NOMO-1 treated with DMSO at 0.1 percent for 48 hours (cell line): ENCODE measurements around the gene ATXN1.

Experiments used
- DNase-seq: peaks from one replicate; lab custom pipeline; 2025; ENCODE audit not compliant: unreplicated experiment; lab: John Stamatoyannopoulos, UW

The ATXN1 gene

DNA sequence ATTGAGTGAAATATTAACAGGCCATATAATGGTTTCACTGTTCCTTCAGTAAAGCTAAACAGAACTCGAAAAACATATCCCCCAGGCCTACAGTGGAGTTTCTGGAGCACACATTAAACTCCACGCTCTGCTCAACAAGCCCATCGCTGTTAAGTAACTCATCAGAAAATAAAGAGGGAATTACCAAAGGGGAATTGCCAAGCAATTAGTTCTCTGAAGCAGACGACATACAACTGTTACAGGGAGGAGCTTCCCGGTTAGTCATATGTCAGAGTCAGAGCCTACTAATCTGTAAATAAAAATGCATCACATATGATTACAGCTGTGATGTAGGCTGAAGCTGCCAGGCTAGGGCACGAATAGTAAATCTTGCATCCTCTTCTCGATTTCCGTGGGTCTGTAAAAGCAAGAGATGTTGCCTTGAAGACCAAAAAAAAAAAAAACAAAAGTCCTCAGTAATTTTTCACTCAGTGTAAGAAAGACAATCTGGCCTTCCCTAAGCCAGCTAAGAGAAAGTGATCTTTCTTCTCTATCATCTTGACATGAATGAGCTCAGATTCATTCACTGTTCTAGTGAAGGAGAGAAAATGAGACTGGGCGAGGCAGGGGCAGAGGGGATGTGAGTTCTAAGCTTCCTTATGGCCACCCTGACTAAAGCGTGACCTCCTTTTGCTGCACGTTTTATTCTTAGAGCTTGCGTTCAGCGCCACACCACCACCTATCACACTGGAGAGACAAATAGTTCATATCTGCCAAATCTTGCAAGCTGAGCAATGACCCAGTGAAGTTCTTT lies 13.8 kb downstream of the ATXN1 start:
- DNase-seq, result no peak

GRCh38 chr6:16746812-16747211 lies 14.4 kb downstream of the ATXN1 start:
- no peak for DNase-seq

- DNase-seq, result no peak
Measured at GRCh38 chr6:16746401-16746800, 14.9 kb downstream of the ATXN1 start.

GRCh38 chr6:16743664-16744210 lies 17.5 kb downstream of the ATXN1 start:
- DNase-seq, result no peak

DNA sequence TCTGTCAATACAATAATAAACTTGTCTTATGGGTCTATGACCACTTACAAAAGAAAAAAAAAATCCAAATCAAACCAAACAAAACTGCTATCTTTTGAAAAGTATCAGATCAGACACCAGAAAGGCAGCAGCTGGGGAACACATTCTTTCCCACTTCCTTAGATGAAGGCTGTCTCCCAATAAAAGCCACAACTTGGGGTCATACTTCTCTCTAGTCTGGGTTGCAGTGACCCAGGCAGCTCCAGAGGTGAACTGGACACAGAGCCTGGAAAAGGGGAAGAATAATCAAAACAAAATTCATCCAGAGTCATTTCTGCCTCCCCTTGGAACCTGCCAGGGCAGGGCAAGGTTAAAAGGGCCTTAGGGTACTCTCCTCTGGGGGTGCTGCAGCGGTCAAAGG lies 19.1 kb downstream of the ATXN1 start:
- no peak for DNase-seq

DNA sequence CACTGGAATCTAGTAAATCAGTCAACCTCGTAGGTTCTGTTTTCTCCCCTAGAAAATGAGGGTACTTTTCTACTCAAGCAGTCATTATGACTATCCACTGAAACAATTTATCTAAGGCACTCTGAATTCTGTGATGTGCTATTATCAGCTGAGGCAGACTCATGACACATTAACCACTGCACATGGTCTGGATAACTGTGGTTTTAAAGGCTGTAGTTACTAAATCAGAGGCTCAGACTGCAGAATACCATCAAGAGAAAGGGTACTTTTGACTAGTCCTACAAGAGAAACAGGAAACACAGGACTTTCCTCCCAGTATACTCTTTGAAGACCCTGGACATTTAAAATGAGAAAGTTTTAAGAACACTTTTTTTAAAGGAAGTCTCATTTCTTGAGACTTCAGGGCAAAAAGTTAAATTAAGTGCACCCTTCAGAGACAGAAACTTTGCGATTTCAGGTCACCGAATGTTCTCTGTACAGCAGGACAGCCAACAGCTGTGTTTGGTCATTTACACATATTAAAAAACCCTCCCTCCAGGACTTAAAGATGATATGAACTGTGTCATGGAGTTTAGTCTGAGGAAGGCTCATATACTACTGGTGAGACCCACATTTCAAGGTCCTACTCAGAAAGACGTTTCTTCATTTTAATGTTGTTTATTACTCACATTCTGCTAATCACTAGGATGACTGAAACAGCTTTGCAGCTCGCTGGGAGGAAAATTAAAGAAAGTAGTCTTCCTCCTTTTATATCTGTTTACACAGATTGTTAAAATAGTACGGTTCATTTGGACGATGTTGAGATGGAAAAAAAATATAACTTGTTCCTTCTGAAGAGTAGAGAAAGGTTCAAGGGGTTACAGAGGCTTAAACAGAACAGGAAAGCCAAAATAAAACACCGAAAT lies 19.9 kb downstream of the ATXN1 start:
- DNase-seq, result peak; percentile 46

DNA sequence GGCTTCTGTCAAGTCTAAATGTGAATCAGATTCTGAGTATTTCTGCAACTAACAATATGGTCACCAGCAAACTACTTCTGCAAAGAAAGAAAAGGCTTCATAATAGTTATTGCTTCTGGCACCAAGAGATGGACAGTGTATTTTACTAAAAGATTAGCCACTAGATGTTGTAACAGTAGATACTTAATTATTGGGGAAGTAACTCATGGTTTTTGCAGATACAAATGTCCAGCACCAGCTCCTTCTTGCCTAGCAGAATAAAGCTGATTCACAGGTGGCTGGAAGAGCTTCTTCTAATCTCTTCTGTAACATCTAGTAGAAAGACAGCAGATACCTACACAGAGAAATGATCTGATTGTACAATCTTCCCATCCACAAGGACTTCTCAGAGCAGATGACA lies 21.2 kb downstream of the ATXN1 start:
- DNase-seq, result peak; percentile 80

DNA sequence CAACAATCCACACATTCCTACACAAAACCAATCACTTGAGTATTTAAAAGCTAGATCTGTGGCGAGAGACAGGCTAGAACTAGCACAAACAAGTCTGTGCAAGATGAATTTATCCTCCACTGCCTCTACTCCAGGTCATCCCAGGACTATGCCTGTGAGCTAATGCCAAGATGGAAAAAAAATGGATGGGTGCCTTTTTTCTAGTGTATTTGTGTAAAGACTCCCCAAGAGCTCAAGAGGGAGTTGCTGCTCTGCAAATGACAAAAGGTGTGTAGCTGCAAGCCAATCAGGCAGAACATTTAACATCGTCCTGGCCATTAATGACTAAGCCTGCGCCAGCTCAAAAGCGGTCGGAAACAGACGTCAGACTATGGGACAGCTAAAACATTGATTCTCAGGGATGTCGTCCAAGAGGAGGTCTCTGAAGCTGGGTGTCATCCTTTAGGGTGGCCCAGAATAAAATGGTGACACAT lies 21.9 kb downstream of the ATXN1 start:
- DNase-seq, result no peak

DNA sequence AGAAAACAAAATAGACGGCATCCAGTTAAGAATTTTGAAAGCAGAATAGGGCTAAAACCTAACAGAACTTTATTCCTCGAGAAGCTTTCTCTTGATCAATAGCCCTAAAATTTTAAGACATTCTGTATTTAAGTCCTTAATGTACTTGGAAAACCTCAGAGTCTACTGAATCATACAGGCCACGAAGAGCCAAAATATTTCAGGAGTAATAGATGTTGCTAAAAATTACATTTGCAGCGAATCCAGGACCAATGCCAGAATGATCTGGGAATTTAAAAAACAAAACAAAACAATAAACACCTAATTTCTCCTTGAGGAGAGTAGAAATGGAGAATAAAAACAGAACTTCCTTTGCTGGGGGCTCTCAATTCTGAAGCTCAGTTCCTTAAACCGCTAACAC lies 23.3 kb downstream of the ATXN1 start:
- no peak for DNase-seq

DNA sequence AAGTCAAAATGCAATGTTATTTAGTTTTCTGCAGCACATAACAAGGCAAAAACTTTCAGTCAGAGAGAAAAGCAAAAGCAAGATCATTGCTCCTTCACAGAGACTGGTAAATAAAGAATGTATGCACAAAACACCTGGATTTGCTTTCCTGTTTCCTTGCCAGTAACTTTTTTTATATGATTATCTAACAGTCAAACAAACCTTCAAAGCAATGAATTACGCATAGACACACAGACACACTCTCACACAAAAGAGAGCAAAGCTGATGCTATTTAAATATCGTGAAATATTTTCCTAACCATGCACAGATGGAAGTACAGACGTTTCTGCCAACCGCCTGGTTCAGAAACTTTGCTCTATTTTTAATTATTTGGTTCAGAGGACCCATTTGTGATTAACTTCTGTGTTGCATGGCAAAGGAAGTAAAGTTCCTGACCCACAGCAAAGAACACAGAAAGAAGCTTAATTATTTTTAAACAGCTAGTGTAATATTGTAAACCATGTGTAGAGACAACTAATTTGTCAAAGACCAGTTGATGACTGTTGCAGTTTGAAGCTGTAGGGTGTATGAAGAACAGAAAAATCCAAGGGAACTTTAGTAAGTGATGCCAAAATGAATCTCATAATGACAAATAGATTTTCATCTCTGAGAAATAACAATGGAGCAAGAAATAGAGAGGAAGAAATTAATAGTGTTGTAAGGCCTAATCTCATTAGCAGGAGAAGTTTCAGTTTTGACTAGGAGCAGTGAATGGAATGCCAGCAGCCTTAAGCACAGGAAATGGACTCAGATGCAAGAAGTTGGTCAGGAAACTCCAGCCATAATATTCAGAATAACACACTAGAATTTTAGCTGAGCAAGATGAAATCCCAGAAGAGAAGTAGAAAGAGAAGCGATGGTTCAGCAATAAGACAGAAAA lies 24.1 kb downstream of the ATXN1 start:
- no peak for DNase-seq

GRCh38 chr6:16735014-16735413 lies 26.2 kb downstream of the ATXN1 start:
- DNase-seq, result no peak

GRCh38 chr6:16733085-16733484 lies 28.2 kb downstream of the ATXN1 start:
- DNase-seq, result no peak

DNA sequence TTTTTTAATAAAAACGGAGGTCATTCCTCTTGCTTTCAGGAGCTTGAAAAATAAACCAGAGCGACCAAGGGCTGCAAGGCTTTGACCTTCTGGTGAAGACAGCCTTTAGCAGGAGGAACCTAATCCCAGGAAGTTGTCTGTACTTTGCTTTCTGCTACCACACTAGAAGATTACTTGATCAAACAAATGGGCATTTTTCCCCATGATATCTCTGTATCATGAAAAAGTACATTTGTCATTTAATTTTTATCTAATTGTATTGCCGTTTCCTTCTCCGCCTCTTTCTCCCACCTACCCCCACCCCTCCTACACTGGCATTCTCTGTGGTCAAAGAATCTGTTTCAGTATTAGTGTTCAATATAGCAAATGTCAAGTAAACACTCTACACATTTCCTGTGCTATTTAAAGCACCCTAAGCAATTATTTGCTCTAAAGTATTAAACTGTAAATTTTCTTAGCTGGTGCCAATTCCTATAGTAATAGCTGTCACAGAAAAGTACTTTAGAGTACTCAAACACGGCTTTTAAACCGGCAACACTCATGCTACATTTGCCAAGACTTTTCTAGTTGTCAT lies 29.7 kb downstream of the ATXN1 start:
- DNase-seq, result no peak

DNA sequence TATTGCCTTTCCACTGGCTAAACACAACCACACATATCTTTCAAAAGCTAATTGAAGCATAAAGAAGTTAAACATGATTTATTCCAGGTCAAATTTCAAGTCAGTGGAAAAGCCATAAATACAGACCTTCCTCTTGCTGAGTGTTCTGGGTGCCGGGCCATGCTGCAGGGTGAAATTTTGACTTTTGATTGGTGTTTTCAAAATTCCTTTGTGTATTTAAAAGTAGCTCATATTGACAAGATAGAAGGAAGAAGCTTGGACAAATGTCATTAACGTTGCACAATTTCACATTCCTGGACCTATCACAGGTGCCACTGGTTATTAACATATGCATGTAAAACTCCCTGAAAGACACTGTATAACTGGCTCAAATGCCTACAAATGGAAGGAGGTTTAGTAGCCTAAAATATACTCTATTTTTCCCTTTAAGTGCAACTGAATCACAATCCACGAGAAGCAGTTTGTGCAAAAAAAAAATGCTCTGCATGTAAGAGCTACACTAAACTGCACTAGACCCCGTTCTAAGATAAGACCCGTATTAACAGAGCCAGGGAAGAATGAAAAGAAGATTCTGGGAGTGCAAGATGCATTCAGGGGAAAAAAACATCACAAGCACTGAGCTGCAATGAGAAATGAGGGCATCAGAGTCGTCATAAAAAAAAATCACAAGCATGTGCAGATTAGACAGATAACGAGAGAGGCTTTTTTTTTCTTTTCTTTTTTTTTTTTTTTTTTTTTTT lies 30.4 kb downstream of the ATXN1 start:
- DNase-seq, result peak; percentile 26

DNA sequence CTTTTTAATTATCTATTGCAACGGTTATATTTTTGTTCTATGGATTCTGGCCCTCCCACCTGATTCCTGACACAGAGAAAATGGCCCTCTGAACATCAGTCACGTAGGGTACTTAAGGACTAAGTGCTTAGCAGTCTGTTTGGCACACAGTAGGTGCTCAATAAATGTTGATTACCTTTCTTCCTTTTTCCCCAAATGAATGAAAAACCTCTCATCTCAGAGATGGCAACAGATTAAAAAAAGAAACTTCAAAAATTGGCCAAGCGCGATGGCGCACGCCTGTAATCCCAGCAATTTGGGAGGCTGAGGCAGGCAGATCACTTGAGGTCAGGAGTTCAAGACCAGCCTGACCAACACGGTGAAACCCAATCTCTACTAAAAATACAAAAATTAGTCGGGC lies 31.5 kb downstream of the ATXN1 start:
- no peak for DNase-seq

DNA sequence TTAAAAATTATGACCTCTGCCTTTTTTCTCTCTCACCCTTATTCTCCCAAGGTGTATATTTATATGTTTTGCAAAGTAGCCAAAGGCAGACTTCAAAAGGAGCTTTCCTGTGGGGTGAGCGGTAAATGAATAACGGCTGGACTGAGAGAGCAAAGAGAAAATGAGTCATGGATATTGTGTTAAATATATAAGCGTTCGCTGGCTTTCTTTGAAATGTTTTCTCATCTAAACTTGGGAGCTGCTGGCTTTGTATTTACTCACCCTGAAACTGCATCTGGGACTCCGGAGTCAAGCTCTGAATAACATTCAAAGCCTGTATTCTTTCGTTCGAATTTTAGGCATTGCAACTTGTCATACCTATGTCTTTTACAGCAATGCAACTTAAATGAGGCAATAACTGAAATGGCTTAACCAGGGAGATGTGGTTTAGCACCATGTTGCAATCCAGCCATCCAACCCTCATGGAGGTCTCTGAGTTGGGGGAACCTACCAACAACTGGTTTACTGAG lies 32.0 kb downstream of the ATXN1 start:
- DNase-seq, result peak; percentile 89

DNA sequence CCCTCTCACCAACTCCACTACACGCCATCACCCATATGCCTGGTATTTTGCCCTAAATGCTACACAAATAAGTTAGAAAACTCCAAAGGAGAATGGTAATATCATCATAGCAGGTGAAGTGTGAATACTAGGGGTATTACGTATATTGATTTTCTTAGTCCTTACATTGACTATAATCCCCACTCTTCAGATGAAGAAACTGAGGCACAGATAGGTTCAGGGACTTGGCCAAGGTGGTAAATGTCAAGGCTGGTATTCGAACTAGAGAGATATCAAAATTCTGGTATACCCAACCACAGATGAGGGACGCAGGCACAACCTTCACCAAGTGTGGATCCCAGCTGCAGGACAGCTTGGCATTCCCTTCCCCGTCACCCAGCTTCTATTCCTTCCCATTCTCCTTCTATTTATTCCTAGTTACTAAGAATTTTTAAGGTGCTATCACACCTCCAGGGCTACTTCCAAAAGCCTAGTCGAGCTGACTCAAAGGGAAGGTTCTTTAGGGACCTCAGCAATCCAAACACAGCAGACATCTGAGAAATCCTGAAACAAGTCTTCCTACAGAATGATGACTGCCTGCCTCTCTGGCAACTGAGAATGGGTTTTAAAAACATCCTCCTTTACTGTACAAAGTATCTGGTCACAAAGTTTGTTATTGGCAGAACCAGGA lies 32.6 kb downstream of the ATXN1 start:
- no peak for DNase-seq

DNA sequence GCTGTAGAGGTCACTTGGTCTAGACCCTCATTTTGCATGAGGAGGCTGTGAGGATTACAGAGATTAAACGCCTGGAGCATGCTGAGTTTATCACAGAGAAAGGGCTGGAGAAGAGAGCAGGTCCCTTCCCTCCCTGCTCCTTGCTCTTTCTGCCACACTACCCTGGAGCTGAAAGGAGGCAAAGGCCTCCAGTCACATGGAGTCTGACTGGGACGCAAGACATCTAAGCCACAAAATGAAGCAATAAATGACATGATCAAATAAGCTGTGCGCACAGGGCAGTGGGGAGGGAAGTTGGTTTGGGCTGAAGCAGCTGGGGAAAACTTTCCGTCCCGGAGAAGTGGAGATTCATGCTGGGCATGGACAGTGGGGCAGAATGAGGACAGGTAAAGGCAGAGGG lies 33.3 kb downstream of the ATXN1 start:
- peak; percentile 79 for DNase-seq
